NCI-H460 (cell line): ENCODE measurements around the gene E2F4. TPM values are rescaled to one million over a fixed set of nuclear protein-coding genes. Genes with fewer than 3 reads are reported as not detected.

Experiments
- DNase-seq: peaks from one replicate; pipeline ENCODE4 v3.0.0-alpha.2; 2016; ENCODE audit warnings: low read depth; ENCODE audit errors: extremely low read depth
- small RNA-seq, 2 experiments: library from RNA; depleted of rRNA; stranded (forward); fragments of <200 nt; gene quantifications; one replicate each; pipeline ENCODE3, GENCODE V24; 2014
- total RNA-seq: library from RNA; depleted of rRNA; stranded (reverse); fragments of >200 nt; shearing (Covaris generic); gene quantifications from 2 replicates; pipeline ENCODE4 v1.2.3, GENCODE V29; 2014; rRNA removed

Gene E2F4
- total RNA-seq, 1 experiment from 2014 or later, result 122 TPM

DNA sequence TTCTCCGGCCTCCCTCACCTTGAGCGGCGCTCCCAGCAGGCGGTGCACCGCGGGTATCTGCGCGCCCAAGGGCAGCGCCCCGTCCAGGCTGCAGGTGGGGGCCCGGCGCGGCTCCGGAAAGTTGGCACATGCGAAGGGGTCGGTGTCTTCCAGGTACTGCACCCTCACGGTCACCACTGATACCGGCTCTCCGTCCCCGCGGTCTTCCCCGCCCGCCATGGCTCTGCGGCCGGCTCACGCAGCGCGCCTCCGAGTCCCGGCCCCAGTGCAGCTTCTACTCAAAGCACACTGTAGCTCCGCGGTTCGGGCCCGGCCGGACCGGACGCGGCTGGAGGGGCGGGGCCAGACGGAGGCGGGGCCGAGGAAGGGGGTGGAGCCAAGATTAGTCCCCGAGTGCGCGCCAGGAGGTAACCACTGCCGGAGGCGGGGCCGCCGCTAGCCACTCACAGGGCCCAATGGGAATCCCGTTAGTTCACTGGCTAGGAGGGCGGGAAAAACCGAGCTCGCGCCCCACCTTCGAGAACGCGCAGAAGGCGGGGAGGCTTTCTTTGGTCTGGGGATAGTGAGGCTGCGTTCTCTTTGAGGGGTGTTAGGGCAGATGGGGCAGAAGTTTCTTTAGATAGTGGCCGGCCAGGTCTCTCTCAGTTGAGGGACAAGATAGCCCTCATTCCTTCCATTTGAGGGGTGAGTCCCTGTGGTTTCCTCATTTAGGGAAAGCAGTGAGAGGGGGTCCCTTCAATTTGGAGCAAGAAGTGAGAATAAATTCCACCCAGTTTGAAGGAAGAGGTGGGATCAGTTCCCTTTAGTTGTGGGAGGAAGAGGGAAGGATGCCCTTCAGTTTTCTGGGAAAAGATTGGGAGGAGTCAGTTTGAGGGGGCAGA is 55.5 kb downstream of the E2F4 start, which contains the start of gene FHOD1:
Gene FHOD1, minus strand, starts transcription at position 290 of the 881 bp plus-strand sequence. Its CDS starts 71 bp downstream, at position 219.
- DNase-seq, result peak; percentile 98

DNA sequence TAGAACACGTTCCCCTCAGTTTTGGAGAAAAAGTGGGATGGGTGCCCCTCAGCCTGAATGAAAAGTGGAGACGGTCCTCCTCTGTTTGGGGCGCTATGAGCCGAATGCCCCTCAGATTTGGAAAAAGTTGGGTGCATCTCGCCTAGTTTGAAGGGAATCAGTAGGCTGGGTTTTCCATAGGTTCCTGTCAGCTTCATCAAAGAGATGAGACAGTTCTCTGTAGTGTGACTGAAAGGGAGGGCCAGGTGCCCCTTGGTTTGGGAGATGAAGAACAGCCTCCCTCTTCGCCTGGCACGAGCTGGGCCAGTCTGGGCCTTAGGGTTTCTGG is 56.1 kb downstream of the E2F4 start:
- no peak for DNase-seq

Small RNA genes within 50 kb of the gene (small RNA-seq; reads per million reads assigned to genes)
- gene MIR328, result 0.06 to 1.1 reads per million in 2 experiments

Other genes starting within 250 kb of the E2F4 start
- 0.42 and 0.55 TPM in 2 replicates for gene CES3, start 230.9 kb upstream of the E2F4 start, total RNA-seq
- not detected in 2 replicates for gene CES4A, start 203.6 kb upstream of the E2F4 start, total RNA-seq
- gene CBFB, start 163.0 kb upstream of the E2F4 start, total RNA-seq, result 99.5 and 111 TPM in 2 replicates
- gene PHAF1, start 82.2 kb upstream of the E2F4 start, total RNA-seq, result 35.0 and 36.8 TPM in 2 replicates
- 14.2 and 15.6 TPM in 2 replicates for gene B3GNT9, start 41.2 kb upstream of the E2F4 start, total RNA-seq
- gene TRADD, start 32.2 kb upstream of the E2F4 start, total RNA-seq, result 19.5 and 20.0 TPM in 2 replicates
- 19.0 and 21.5 TPM in 2 replicates for gene FBXL8, start 32.2 kb upstream of the E2F4 start, total RNA-seq
- gene HSF4, start 27.4 kb upstream of the E2F4 start, total RNA-seq, result 52.4 and 58.0 TPM in 2 replicates
- 66.3 and 68.2 TPM in 2 replicates for gene NOL3, start 21.6 kb upstream of the E2F4 start, total RNA-seq
- 9.6 and 10.8 TPM in 2 replicates for gene MATCAP1, start 8.2 kb upstream of the E2F4 start, total RNA-seq
- gene EXOC3L1, start 2.0 kb upstream of the E2F4 start, total RNA-seq, result not detected in 2 replicates
- gene ELMO3, start 7.0 kb downstream of the E2F4 start, total RNA-seq, result 1.1 and 1.5 TPM in 2 replicates
- gene TMEM208, start 35.0 kb downstream of the E2F4 start, total RNA-seq, result 37.7 and 46.9 TPM in 2 replicates
- 22.6 and 30.4 TPM in 2 replicates for gene FHOD1, start 55.3 kb downstream of the E2F4 start, total RNA-seq
- gene SLC9A5, start 56.8 kb downstream of the E2F4 start, total RNA-seq, result 0.78 and 0.94 TPM in 2 replicates
- gene PLEKHG4, start 87.4 kb downstream of the E2F4 start, total RNA-seq, result 7.1 and 9.1 TPM in 2 replicates
- gene KCTD19, start 134.6 kb downstream of the E2F4 start, total RNA-seq, result not detected in 2 replicates
- gene LRRC36, start 134.7 kb downstream of the E2F4 start, total RNA-seq, result not detected in 2 replicates
- 0.84 TPM in 1 of 2 replicates, not detected in the other for gene TPPP3, start 201.3 kb downstream of the E2F4 start, total RNA-seq
- 9.9 and 12.6 TPM in 2 replicates for gene ZDHHC1, start 224.3 kb downstream of the E2F4 start, total RNA-seq
- 0.17 and 1.2 TPM in 2 replicates for gene HSD11B2, start 239.0 kb downstream of the E2F4 start, total RNA-seq